Measurements from ENCODE around the gene BTG3. TPM values are rescaled to one million over a fixed set of nuclear protein-coding genes. Genes with fewer than 3 reads are reported as not detected.

BTG3 gene
- total RNA-seq, 1 donor from 2014 or later = 51.8 TPM

DNA sequence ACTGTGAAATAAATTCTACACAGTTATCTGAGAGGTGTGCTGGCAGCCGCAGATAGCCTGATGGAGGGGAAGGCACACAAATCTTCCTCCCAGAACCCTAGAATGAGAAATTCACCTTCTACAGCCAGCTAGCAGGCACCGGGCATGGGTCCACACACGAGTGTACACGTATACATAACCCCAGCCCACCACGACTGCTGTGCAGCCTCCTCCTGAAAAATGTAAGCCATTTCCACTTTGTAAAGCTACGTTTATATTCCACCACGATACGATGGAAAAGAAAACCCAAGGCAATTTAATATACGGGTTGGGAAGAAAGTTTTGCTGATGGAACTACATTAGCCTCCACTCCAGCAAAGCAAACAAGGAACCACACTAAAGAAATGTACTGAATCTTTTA, 1.8 kb downstream of the BTG3 start:
- intact Hi-C loops (cut with DNase I) = no loop called here
- Histone ChIP-seq H3K27ac (peak overlapping the region; percentile 96), H3K4me1 (peaks cover 25% of the 10 kb centered on the region), H3K9me3 (no peaks in the 10 kb centered on the region), H3K36me3 (peaks cover 22% of the 10 kb centered on the region), H3K4me3 (peak overlapping the region; percentile 87), H3K27me3 (ENCODE audit: low read depth) (no peaks in the 10 kb centered on the region)
- DNase-seq (no peak), ATAC-seq (no peak)
- TF ChIP-seq, protein P1, sequence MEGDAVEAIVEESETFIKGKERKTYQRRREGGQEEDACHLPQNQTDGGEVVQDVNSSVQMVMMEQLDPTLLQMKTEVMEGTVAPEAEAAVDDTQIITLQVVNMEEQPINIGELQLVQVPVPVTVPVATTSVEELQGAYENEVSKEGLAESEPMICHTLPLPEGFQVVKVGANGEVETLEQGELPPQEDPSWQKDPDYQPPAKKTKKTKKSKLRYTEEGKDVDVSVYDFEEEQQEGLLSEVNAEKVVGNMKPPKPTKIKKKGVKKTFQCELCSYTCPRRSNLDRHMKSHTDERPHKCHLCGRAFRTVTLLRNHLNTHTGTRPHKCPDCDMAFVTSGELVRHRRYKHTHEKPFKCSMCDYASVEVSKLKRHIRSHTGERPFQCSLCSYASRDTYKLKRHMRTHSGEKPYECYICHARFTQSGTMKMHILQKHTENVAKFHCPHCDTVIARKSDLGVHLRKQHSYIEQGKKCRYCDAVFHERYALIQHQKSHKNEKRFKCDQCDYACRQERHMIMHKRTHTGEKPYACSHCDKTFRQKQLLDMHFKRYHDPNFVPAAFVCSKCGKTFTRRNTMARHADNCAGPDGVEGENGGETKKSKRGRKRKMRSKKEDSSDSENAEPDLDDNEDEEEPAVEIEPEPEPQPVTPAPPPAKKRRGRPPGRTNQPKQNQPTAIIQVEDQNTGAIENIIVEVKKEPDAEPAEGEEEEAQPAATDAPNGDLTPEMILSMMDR (IDR thresholded peaks at IDR 0.05) = no peak

DNA sequence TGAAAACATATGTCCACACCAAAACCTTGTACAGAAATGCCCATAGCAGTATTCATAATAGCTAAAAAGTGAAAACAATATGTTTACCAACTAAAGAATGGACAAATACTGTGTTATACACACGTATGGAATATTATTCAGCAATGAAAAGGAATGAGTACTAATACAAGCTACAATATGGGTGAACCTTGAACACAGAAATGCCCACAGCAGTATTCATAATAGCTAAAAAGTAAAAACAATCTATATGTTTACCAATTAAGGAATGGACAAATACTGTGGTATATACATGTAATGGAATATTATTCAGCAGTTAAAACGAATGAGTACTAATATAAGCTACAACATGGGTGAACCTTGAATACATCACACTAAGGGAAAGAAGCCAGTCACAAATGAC, 3.0 kb downstream of the BTG3 start:
- no peak for DNase-seq
- Histone ChIP-seq H3K36me3 (peaks cover 31% of the 10 kb centered on the region), H3K9me3 (no peaks in the 10 kb centered on the region), H3K4me3 (no peak overlapping the region), H3K27ac (no peak overlapping the region), H3K4me1 (peaks cover 25% of the 10 kb centered on the region), H3K27me3 (ENCODE audit: low read depth) (no peaks in the 10 kb centered on the region)
- no peak for ATAC-seq
- TF ChIP-seq, protein P1 (IDR thresholded peaks at IDR 0.05) = no peak
- intact Hi-C loops (cut with DNase I) = no loop called here

DNA sequence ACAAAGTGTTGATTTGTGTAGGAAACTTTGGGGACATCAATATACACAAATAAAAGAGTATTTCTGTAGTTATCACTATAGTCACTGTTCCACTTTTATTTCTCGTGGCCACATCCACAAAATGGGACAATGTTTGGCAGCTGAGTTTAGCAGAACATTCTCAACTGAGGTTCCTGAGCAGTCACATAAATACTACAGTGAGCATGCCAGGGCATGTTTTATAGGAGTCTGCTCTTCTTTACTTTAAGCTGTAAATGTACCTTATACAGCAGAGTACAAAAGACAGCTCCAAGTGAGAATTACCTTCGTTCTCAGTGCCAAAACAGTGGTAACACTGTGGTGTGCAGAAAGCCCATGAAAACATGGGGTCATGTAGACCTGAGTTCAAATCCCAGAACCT, 5.0 kb downstream of the BTG3 start:
- intact Hi-C loops (cut with DNase I) = no loop called here
- Histone ChIP-seq H3K27me3 (ENCODE audit: low read depth) (no peaks in the 10 kb centered on the region), H3K4me1 (peaks cover 13% of the 10 kb centered on the region), H3K4me3 (no peak overlapping the region), H3K36me3 (peaks cover 51% of the 10 kb centered on the region), H3K9me3 (no peaks in the 10 kb centered on the region), H3K27ac (no peak overlapping the region)
- TF ChIP-seq, protein P1 (IDR thresholded peaks at IDR 0.05) = no peak
- DNase-seq = no peak
- no peak for ATAC-seq

DNA sequence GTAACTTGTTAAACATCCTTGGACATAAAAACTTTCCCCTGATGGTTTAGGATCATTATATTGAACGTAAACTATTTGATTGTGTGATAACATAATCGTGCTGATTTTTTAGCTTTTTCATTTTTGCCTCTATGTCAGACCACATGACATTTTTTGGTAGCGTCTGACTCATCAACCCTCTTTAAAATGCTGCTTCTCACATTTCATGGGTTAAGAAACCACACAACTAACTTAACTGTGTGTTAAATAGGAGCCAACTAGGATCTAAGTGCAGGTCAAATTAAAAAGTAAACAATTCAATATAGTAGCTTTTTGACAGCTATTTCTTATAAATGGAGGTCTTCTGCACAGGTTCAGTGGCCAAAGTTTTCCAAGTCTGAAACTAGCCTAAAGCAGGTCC, 9.8 kb downstream of the BTG3 start:
- H3K27me3 ChIP-seq (ENCODE audit: low read depth) = no peaks in the 10 kb centered on the region
- peaks cover 88% of the 10 kb centered on the region for H3K36me3 ChIP-seq
- no peak overlapping the region for H3K27ac ChIP-seq
- no peak overlapping the region for H3K4me3 ChIP-seq
- H3K4me1 ChIP-seq = no peaks in the 10 kb centered on the region
- TF ChIP-seq, protein P1 (IDR thresholded peaks at IDR 0.05) = no peak
- intact Hi-C loops (cut with DNase I) = no loop called here
- ATAC-seq (no peak), DNase-seq (no peak)
- no peaks in the 10 kb centered on the region for H3K9me3 ChIP-seq

DNA sequence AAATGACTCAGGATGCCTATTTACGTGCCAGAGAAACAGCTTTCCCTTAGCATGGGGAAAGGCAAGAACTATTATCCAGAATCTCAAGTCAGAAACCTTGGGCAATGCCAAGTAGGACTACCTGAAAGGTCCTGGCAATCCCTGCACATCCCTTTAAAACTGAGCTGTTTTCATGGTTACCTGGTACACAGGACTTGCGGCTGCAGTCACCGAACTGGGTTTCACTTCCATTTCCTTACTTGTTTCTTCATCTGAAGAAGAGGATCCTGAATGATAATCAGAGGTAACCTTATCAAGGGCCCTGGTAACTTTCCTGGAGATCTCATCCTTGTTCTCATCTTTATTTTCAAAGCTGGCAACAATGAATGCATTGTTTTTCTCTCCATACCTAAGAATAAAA, 14.3 kb downstream of the BTG3 start:
- Histone ChIP-seq H3K9me3 (no peaks in the 10 kb centered on the region), H3K27me3 (ENCODE audit: low read depth) (no peaks in the 10 kb centered on the region), H3K36me3 (peaks cover 93% of the 10 kb centered on the region), H3K4me3 (no peak overlapping the region), H3K4me1 (no peaks in the 10 kb centered on the region), H3K27ac (no peak overlapping the region)
- no peak for DNase-seq
- intact Hi-C loops (cut with DNase I) = no loop called here
- ATAC-seq = no peak
- TF ChIP-seq, protein P1 (IDR thresholded peaks at IDR 0.05) = no peak

DNA sequence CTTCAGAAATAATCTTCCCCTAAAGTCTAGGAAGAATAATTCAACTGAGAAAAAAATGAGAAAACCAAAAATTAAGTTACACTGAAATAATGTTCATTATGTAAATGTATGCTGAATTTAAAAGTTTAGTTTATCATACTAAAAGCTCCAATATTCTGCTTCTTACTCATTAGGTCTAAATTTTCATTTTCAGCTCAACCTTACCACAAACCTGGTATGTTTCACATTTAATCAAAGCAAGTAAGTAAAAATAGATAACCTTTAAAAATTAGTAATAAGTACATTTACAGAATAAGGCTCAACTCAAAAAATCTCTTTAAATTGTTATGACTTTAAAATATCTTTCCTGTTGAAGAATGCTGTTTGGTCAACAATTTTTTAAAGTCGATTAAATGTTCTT, 15.0 kb downstream of the BTG3 start:
- H3K36me3 ChIP-seq = peaks cover 93% of the 10 kb centered on the region

More for the DNA sequence above, 15.0 kb downstream of the BTG3 start:
- ATAC-seq (no peak), DNase-seq (no peak)
- intact Hi-C loops (cut with DNase I) = no loop called here
- no peaks in the 10 kb centered on the region for H3K27me3 ChIP-seq (ENCODE audit: low read depth)
- no peaks in the 10 kb centered on the region for H3K9me3 ChIP-seq
- no peak overlapping the region for H3K4me3 ChIP-seq
- TF ChIP-seq, protein P1 (IDR thresholded peaks at IDR 0.05) = no peak
- H3K4me1 ChIP-seq = no peaks in the 10 kb centered on the region
- no peak overlapping the region for H3K27ac ChIP-seq
